SK-N-SH (cell line): ENCODE data around the gene FAM53A.

Source experiments
- CTCF ChIP-seq: fragments of 200-600 bp; sonication (generic); IDR thresholded peaks from 2 replicates; pipeline ENCODE4 v1.6.1; 2017; ENCODE audit warnings: antibody characterized with exemption, mild to moderate bottlenecking, moderate library complexity
- IRF3 ChIP-seq: fragments of 150-350 bp; IDR thresholded peaks from 2 replicates; pipeline ENCODE4 v1.6.1; 2016; ENCODE audit warnings: mild to moderate bottlenecking, low read depth, low read length
- RCOR1 ChIP-seq: fragments of 150-350 bp; IDR thresholded peaks from 2 replicates; pipeline ENCODE4 v1.6.1; 2017; ENCODE audit warnings: antibody characterized with exemption, low read length
- YY1 ChIP-seq: IDR thresholded peaks from 2 replicates; pipeline ENCODE4 v1.4.0; 2012; ENCODE audit warnings: low read depth, mild to moderate bottlenecking

GRCh38 chr4:1638272-1638598 is 45.9 kb downstream of the FAM53A start:
- TF ChIP-seq CTCF = no peak
- TF ChIP-seq IRF3 = no peak
- TF ChIP-seq YY1 = no peak
- no peak for TF ChIP-seq RCOR1
